AG04450 (cell line): ENCODE data around the gene PDE1C. TPM values are rescaled to one million over a fixed set of nuclear protein-coding genes. Genes with fewer than 3 reads are reported as not detected.
"Not testable (repeated sequence)": the region's sequence is repeated elsewhere in the genome, so short reads cannot be mapped to it uniquely, and the experiment has no call there.

Experiments used
- CTCF ChIA-PET: fragments of 300-600, 350-600 bp; formaldehyde crosslinking; extraction: SDS; loops from one replicate; lab custom pipeline; 2022; ENCODE audit warnings: antibody characterized with exemption, inconsistent platforms; lab: Charles Lee
- POLR2A ChIA-PET: fragments of 350-600 bp; formaldehyde crosslinking; extraction: SDS; loops from one replicate; lab custom pipeline; 2021; ENCODE audit warnings: antibody characterized with exemption, inconsistent platforms; lab: Yijun Ruan, JAX
- DNase-seq: peaks from one replicate; pipeline ENCODE4 v3.0.0-alpha.2; 2011; ENCODE audit warnings: low read depth, low spot score
- H3K27ac ChIP-seq: one replicate; pipeline ENCODE4 v1.5.1; 2012; ENCODE audit warnings: low read depth, low read length, control low read depth
- H3K27me3 ChIP-seq: one replicate; pipeline ENCODE4 v1.6.0; 2012; ENCODE audit warnings: low read length; ENCODE audit not compliant: control insufficient read depth, insufficient read depth
- H3K4me3 ChIP-seq: 2 replicates; pipeline ENCODE4 v1.5.1; 2011; ENCODE audit warnings: mild to moderate bottlenecking, low read depth, low read length, control low read depth
- H3K9me3 ChIP-seq: 2 replicates; pipeline ENCODE4 v1.5.1; 2012; ENCODE audit warnings: low read length; ENCODE audit not compliant: control insufficient read depth, insufficient read depth
- polyA plus RNA-seq: library from polyadenylated mRNA; depleted of rRNA; stranded (reverse); fragments of >200 nt; gene quantifications from 2 replicates; pipeline ENCODE4 v1.2.3, GENCODE V29; 2011
- TF ChIP-seq, protein P1 (sequence below): IDR thresholded peaks from 2 replicates; pipeline ENCODE4 v1.5.1; 2011; ENCODE audit warnings: low read depth, low read length, control low read depth, inconsistent platforms

The PDE1C gene
- polyA plus RNA-seq, 1 experiment, result 3.8 TPM

DNA sequence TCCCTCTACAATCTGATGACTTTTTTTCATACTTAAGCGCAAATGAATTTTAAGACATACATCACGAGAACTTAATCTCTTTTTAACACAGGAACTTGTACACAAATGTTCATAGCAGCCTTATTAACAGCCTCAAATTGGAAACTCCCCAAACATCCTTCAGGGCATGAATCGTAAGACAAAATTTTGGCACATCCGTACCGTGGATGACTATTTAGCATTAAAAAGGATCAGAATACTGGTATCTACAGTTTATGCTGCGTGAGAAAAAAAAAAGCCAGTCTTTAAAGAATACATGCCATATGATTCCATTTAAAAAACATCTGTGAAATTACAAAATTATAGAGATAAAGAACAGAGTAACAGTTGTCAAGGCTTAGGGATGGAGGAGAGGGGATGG, 46.8 kb downstream of the PDE1C start:
- TF ChIP-seq, protein P1, sequence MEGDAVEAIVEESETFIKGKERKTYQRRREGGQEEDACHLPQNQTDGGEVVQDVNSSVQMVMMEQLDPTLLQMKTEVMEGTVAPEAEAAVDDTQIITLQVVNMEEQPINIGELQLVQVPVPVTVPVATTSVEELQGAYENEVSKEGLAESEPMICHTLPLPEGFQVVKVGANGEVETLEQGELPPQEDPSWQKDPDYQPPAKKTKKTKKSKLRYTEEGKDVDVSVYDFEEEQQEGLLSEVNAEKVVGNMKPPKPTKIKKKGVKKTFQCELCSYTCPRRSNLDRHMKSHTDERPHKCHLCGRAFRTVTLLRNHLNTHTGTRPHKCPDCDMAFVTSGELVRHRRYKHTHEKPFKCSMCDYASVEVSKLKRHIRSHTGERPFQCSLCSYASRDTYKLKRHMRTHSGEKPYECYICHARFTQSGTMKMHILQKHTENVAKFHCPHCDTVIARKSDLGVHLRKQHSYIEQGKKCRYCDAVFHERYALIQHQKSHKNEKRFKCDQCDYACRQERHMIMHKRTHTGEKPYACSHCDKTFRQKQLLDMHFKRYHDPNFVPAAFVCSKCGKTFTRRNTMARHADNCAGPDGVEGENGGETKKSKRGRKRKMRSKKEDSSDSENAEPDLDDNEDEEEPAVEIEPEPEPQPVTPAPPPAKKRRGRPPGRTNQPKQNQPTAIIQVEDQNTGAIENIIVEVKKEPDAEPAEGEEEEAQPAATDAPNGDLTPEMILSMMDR, result no peak
- DNase-seq, result no peak
- CTCF ChIA-PET, result no interaction called here

DNA sequence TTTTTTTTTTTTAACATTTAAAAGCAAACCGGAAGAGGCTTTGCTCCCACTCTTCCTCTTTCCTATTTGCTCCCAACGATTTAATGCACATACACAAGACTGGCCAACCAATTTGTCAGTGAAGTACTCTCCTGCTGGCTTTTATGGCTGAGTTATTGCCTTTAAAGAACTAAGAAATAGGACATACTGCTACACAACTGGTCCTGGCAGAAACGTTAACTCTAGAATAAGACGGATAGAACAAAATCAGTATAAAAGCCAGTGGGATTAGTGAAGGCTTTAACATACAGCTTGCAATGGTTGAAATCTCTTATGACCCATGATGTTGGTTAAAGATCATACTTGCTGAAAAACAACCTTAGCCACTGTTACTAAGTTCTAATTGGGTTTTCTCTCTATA, 47.2 kb downstream of the PDE1C start:
- POLR2A ChIA-PET, result no interaction called here
- Histone ChIP-seq H3K9me3 (peaks cover 7% of the 10 kb centered on the region; the same call in 1 of the 2 replicates), H3K27ac (no peak overlapping the region), H3K4me3 (no peak overlapping the region), H3K27me3 (no peaks in the 10 kb centered on the region)
- CTCF ChIA-PET, result no interaction called here
- TF ChIP-seq, protein P1, result no peak
- no peak for DNase-seq

More for the DNA sequence above, 46.8 kb downstream of the PDE1C start:
- Histone ChIP-seq H3K27me3 (no peaks in the 10 kb centered on the region), H3K9me3 (peaks cover 7% of the 10 kb centered on the region; the same call in 1 of the 2 replicates), H3K27ac (no peak overlapping the region), H3K4me3 (no peak overlapping the region)
- POLR2A ChIA-PET, result no interaction called here

DNA sequence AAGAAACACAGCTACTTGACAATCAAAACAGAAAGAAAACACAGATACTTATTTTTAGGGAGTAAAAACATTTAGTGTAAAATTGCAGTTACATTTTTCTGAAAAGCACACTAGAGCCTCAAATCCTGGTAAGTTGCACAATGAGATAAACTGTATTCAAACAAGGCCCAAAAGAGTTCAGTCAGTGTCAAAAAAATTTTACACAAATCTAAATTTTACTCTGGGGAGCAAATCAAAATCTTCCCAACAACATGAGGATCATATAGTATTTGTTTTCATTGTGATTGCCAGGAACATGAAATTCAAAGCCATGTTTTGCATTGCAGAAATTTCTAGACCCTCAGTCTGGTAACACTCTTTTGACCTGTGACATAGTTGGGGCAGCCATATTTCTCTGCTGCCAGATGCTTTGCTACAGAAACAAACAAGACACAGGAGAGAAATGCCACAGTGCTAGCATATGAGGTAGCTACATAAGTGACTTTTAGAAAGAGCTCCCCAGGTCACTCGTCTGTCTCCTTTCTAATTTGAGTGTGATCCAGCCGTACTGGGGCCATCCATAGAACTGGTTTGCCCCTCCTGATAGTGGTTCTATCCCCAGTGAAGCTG, 49.6 kb downstream of the PDE1C start:
- TF ChIP-seq, protein P1, result no peak
- POLR2A ChIA-PET, result no interaction called here
- Histone ChIP-seq H3K27me3 (no peaks in the 10 kb centered on the region), H3K4me3 (no peak overlapping the region), H3K9me3 (peaks cover 7% of the 10 kb centered on the region; the same call in 1 of the 2 replicates), H3K27ac (no peak overlapping the region)
- CTCF ChIA-PET, result no interaction called here
- no peak for DNase-seq

DNA sequence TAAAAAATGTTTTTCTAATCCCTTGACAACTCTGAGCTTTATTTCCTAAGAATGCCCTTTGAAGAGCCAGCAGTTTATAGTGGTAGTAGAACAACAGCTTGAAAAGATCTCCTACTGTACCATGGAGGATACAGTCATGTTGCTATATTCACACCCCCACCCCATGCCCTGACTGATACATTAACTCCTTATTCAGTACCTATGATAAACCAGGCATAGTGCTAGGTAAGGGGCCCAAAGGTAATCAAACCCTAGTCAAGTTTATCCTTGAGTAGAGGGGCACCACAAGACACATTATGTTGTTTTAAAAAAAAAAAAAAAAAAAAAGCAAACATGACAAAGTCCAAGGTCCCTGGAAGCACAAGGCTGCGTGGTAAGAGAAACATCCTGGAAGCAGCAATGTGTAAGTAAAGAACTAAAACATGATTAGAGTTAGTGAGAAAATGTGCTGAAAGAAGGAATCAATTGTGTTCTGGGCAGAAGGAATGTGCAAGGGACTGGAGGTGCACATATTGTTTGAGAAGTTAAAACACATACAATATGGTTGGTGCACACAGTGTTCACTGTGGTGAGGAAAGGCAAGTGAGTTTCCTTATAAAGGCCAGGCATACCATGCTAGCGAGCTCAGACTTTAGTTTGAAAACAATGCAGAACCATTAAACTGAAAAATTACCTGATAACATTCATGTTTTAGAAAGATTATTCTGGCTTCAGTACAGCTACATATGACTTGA, 51.2 kb downstream of the PDE1C start:
- TF ChIP-seq, protein P1, result no peak
- Histone ChIP-seq H3K4me3 (no peak overlapping the region), H3K27ac (no peak overlapping the region), H3K27me3 (no peaks in the 10 kb centered on the region), H3K9me3 (no peaks in the 10 kb centered on the region; the same call in 1 of the 2 replicates)
- POLR2A ChIA-PET, result no interaction called here
- CTCF ChIA-PET, result no interaction called here
- no peak for DNase-seq

DNA sequence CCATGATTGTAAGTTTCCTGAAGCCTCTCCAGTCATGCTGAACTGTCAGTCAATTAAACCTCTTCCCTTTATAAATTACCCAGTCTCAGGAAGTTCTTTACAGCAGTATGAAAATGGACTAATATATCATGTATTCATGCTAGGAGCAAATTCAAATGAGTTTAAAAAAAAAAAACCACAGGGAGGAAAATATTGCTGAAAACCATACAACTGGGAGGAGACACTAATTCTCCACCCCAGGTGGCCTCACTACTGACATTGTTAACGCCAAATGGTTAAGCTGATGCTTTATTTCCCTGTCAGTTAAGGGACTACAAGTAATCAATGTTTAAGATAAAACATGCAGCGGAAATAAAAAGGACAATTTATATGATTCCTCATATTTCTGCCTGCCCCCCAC, 55.1 kb downstream of the PDE1C start:
- ChIA-PET POLR2A (no interaction called here), CTCF (no interaction called here)
- H3K4me3 ChIP-seq, result no peak overlapping the region
- H3K9me3 ChIP-seq, result no peaks in the 10 kb centered on the region; the same call in 1 of the 2 replicates
- no peak for DNase-seq
- TF ChIP-seq, protein P1, result no peak
- no peaks in the 10 kb centered on the region for H3K27me3 ChIP-seq
- H3K27ac ChIP-seq, result no peak overlapping the region

DNA sequence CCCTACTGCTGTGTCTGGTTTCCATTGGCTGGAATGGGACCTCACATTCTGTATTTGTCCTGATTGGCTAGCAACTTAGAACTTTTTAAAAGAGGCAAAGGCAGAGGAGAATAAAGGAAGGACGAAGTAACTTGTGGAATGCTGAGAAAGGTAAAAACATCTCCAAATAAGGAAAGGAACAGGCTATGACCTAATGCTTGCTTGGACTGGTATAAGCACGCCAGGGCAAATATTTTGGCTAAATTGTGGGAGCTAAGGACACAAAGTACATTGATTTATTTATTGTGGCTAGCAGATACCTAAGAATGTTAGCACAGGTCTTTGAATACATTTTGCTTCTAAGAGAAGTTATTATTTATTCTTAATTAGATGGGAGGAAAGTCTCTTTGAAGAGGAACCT, 56.7 kb downstream of the PDE1C start:
- H3K4me3 ChIP-seq, H3K27me3 ChIP-seq, POLR2A ChIA-PET, CTCF ChIA-PET, H3K27ac ChIP-seq, H3K9me3 ChIP-seq, DNase-seq: not testable (repeated sequence)
